GM10248 (cell line): ENCODE measurements around the gene HNRNPA3.
"Not testable (repeated sequence)": the region's sequence is repeated elsewhere in the genome, so short reads cannot be mapped to it uniquely, and the experiment has no call there.

Source experiments
- CTCF ChIA-PET: fragments of 300-600 bp; sonication (Branson Sonifier 250); formaldehyde crosslinking; extraction: SDS; loops from one replicate; lab custom pipeline; 2021; ENCODE audit warnings: antibody characterized with exemption; lab: Yijun Ruan, JAX
- POLR2A ChIA-PET: fragments of 350-650 bp; sonication (Branson Sonifier 250); formaldehyde crosslinking; extraction: SDS; loops from one replicate; lab custom pipeline; 2020; ENCODE audit warnings: antibody characterized with exemption; lab: Yijun Ruan, JAX
- DNase-seq: peaks from one replicate; pipeline ENCODE4 v3.0.0; 2012; ENCODE audit errors: extremely low spot score
- CTCF ChIP-seq: IDR thresholded peaks from 2 replicates; pipeline ENCODE4 v1.5.1; 2012; ENCODE audit warnings: mild to moderate bottlenecking, low read depth; ENCODE audit errors: extremely low read depth, missing control alignments, control extremely low read depth

HNRNPA3 gene

GRCh38 chr2:177244244-177244771 lies 31.7 kb downstream of the HNRNPA3 start:
- ChIA-PET POLR2A (interaction anchor here (1.0 kb wide), 1 partner anchor 17 kb away, joined by 3 read pairs; no protein-coding TSS in a partner anchor), CTCF (interaction anchor here (1.2 to 2.2 kb wide), 5 partner anchors 9 to 21 kb away, joined by 3 to 7 read pairs (median 5); partner anchors contain the start of gene NFE2L2)
- no peak for DNase-seq
- no peak for TF ChIP-seq CTCF

- no peak for TF ChIP-seq CTCF
- ChIA-PET POLR2A (interaction anchor here (0.6 kb wide), 1 partner anchor 1621 kb away, joined by 5 read pairs; no protein-coding TSS in a partner anchor), CTCF (interaction anchor here (1.6 to 2.2 kb wide), 3 partner anchors 10 to 19 kb away, joined by 6 to 8 read pairs (median 7); partner anchors contain the start of gene NFE2L2)
- no peak for DNase-seq
Observed at GRCh38 chr2:177245010-177245422, 32.4 kb downstream of the HNRNPA3 start.

- no peak for DNase-seq
- ChIA-PET CTCF (interaction anchor here (0.9 to 2.2 kb wide), 4 partner anchors 9 to 18 kb away, joined by 5 to 8 read pairs (median 6); partner anchors contain the start of gene NFE2L2), POLR2A (no interaction called here)
- no peak for TF ChIP-seq CTCF
Observed at GRCh38 chr2:177246000-177246399, 33.4 kb downstream of the HNRNPA3 start.

GRCh38 chr2:177246523-177247030 lies 34.0 kb downstream of the HNRNPA3 start:
- ChIA-PET POLR2A (interaction anchor here (0.6 kb wide), 1 partner anchor 32 kb away, joined by 4 read pairs; no protein-coding TSS in a partner anchor), CTCF (interaction anchor here (0.9 to 2.2 kb wide), 3 partner anchors 9 to 17 kb away, joined by 5 to 8 read pairs (median 6); partner anchors contain the start of gene NFE2L2)
- DNase-seq, result not testable (repeated sequence)

GRCh38 chr2:177247693-177248262 lies 35.2 kb downstream of the HNRNPA3 start:
- no peak for TF ChIP-seq CTCF
- ChIA-PET POLR2A (no interaction called here), CTCF (interaction anchor here (1.0 to 3.2 kb wide), 4 partner anchors 11 to 83 kb away, joined by 3 to 9 read pairs (median 3); partner anchors contain the start of gene NFE2L2)
- no peak for DNase-seq

GRCh38 chr2:177249038-177249437 lies 36.4 kb downstream of the HNRNPA3 start:
- DNase-seq, result no peak
- TF ChIP-seq CTCF, result no peak
- ChIA-PET CTCF (interaction anchor here (1.1 to 3.2 kb wide), 3 partner anchors 14 to 84 kb away, joined by 3 to 9 read pairs (median 3); no protein-coding TSS in a partner anchor), POLR2A (interaction anchor here (1.2 kb wide), 1 partner anchor 14 kb away, joined by 3 read pairs; no protein-coding TSS in a partner anchor)
